ENCODE measurements around the gene ANO4.

DNA sequence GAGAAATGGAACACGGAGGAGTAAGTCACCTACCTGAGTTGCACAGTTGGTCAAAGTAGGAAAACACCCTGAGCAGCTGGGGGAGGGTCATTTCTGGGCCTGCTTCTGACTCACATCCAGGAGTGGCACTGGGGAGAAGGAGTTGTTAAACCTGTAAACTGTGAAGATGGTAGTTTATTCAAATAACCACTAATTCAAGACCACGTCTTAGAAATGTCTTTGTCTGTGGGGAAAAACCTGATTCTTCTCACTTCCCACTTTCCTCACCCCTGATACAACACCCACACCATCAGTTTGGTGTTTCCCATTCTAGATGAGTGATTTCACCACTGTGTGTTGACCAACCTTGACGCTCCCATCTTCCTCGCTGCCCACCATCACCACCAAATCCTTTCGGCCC lies 207.1 kb downstream of the ANO4 start:
- TF ChIP-seq, protein P1, sequence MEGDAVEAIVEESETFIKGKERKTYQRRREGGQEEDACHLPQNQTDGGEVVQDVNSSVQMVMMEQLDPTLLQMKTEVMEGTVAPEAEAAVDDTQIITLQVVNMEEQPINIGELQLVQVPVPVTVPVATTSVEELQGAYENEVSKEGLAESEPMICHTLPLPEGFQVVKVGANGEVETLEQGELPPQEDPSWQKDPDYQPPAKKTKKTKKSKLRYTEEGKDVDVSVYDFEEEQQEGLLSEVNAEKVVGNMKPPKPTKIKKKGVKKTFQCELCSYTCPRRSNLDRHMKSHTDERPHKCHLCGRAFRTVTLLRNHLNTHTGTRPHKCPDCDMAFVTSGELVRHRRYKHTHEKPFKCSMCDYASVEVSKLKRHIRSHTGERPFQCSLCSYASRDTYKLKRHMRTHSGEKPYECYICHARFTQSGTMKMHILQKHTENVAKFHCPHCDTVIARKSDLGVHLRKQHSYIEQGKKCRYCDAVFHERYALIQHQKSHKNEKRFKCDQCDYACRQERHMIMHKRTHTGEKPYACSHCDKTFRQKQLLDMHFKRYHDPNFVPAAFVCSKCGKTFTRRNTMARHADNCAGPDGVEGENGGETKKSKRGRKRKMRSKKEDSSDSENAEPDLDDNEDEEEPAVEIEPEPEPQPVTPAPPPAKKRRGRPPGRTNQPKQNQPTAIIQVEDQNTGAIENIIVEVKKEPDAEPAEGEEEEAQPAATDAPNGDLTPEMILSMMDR (tag by site-specific recombination; IDR thresholded peaks at IDR 0.05) = no peak
- TF ChIP-seq ZNF292 (tag by site-specific recombination; IDR thresholded peaks at IDR 0.05; ENCODE audit: borderline replicate concordance, low read depth) (no peak), ZBTB8A (tag by site-specific recombination; IDR thresholded peaks at IDR 0.05) (no peak), ZNF600 (tag by site-specific recombination; IDR thresholded peaks at IDR 0.05) (no peak), ZNF747 (tag by site-specific recombination; IDR thresholded peaks at IDR 0.05) (no peak), SP7 (tag by site-specific recombination; IDR thresholded peaks at IDR 0.05) (no peak), ZNF274 (IDR thresholded peaks at IDR 0.05; ENCODE audit: low read length) (no peak), ZNF274 (tag by site-specific recombination; IDR thresholded peaks at IDR 0.05; ENCODE audit: borderline replicate concordance) (no peak), ZSCAN30 (tag by site-specific recombination; IDR thresholded peaks at IDR 0.05) (no peak), REPIN1 (tag by site-specific recombination; IDR thresholded peaks at IDR 0.05; ENCODE audit: low read depth) (no peak)
- TF ChIP-seq, protein P2, sequence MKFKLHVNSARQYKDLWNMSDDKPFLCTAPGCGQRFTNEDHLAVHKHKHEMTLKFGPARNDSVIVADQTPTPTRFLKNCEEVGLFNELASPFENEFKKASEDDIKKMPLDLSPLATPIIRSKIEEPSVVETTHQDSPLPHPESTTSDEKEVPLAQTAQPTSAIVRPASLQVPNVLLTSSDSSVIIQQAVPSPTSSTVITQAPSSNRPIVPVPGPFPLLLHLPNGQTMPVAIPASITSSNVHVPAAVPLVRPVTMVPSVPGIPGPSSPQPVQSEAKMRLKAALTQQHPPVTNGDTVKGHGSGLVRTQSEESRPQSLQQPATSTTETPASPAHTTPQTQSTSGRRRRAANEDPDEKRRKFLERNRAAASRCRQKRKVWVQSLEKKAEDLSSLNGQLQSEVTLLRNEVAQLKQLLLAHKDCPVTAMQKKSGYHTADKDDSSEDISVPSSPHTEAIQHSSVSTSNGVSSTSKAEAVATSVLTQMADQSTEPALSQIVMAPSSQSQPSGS (tag by site-specific recombination; IDR thresholded peaks at IDR 0.05; ENCODE audit: low read depth) = no peak
- TF ChIP-seq, protein P3, sequence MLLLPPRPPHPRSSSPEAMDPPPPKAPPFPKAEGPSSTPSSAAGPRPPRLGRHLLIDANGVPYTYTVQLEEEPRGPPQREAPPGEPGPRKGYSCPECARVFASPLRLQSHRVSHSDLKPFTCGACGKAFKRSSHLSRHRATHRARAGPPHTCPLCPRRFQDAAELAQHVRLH (tag by site-specific recombination; IDR thresholded peaks at IDR 0.05) = no peak
- TF ChIP-seq, protein P4, sequence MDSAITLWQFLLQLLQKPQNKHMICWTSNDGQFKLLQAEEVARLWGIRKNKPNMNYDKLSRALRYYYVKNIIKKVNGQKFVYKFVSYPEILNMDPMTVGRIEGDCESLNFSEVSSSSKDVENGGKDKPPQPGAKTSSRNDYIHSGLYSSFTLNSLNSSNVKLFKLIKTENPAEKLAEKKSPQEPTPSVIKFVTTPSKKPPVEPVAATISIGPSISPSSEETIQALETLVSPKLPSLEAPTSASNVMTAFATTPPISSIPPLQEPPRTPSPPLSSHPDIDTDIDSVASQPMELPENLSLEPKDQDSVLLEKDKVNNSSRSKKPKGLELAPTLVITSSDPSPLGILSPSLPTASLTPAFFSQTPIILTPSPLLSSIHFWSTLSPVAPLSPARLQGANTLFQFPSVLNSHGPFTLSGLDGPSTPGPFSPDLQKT (IDR thresholded peaks at IDR 0.05; ENCODE audit: borderline replicate concordance, low read depth, low read length) = no peak
- TF ChIP-seq, protein P5, sequence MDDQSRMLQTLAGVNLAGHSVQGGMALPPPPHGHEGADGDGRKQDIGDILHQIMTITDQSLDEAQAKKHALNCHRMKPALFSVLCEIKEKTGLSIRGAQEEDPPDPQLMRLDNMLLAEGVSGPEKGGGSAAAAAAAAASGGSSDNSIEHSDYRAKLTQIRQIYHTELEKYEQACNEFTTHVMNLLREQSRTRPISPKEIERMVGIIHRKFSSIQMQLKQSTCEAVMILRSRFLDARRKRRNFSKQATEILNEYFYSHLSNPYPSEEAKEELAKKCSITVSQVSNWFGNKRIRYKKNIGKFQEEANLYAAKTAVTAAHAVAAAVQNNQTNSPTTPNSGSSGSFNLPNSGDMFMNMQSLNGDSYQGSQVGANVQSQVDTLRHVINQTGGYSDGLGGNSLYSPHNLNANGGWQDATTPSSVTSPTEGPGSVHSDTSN (CRISPR knock-in tag; IDR thresholded peaks at IDR 0.05) = no peak

Data from HEK293 (cell line).